ENCODE measurements around the gene TRAPPC5. TPM values are rescaled to one million over a fixed set of nuclear protein-coding genes. Genes with fewer than 3 reads are reported as not detected.

TRAPPC5 gene
- total RNA-seq, 2 experiments from 2014 or later: 91.5 to 150 TPM

GRCh38 chr19:7678971-7679751, 1.5 kb upstream of the TRAPPC5 start:
- Histone ChIP-seq H4K20me1 (ENCODE audit: insufficient read depth, low read length) (no peaks in the 10 kb centered on the region), H3K9me2 (ENCODE audit: insufficient read depth, low read length) (no peaks in the 10 kb centered on the region), H3K4me1 (ENCODE audit: insufficient read depth, low read length, poor library complexity, severe bottlenecking) (peaks cover 47% of the 10 kb centered on the region), H3K79me2 (ENCODE audit: insufficient read depth, low read depth, low read length) (peaks cover 14% of the 10 kb centered on the region; the same call in 1 of the 2 replicates), H3K27ac (ENCODE audit: low read depth, low read length, poor library complexity, severe bottlenecking) (no peak overlapping the region), H3K4me2 (ENCODE audit: low read length) (peak overlapping the region; percentile 19; the same call in 1 of the 2 replicates), H3K36me3 (ENCODE audit: insufficient read depth, low read length) (peaks cover 23% of the 10 kb centered on the region), H3K9me3 (ENCODE audit: low read length) (no peaks in the 10 kb centered on the region), H3K4me3 (ENCODE audit: low read depth, low read length, poor library complexity, severe bottlenecking) (no peak overlapping the region), H2AFZ (ENCODE audit: low read length) (peak overlapping the region; percentile 53; the same call in 1 of the 2 replicates)
- POLR2A ChIA-PET: interaction anchor here (0.6 kb wide), 1 partner anchor 541 kb away, joined by 4 read pairs; no protein-coding TSS in a partner anchor
- CTCF ChIA-PET (ENCODE audit: unreplicated experiment): no interaction called here
- no TSS peak for BruUV-seq (replicated peaks)
- intact Hi-C loops (cut with micrococcal nuclease; ENCODE audit: unreplicated experiment): loop anchor here (1.0 kb wide), 1 partner anchor 120 kb away; no protein-coding TSS in a partner anchor
- TF ChIP-seq EZH2phosphoT487 (IDR thresholded peaks at IDR 0.05; ENCODE audit: borderline replicate concordance, low read depth, low read length) (no peak), CTCF (conservative IDR thresholded peaks at IDR 0.05; ENCODE audit: low read length) (peak; percentile 81)
- peak; percentile 76 for DNase-seq (ENCODE audit: low spot score)

GRCh38 chr19:7679771-7680605, 645 bp upstream of the TRAPPC5 start:
- POLR2A ChIA-PET: interaction anchor here (1.2 kb wide), 1 partner anchor 19 kb away, joined by 4 read pairs; no protein-coding TSS in a partner anchor
- H2AFZ ChIP-seq (ENCODE audit: low read length): peak overlapping the region; percentile 53
- TF ChIP-seq CTCF (conservative IDR thresholded peaks at IDR 0.05; ENCODE audit: low read length) (no peak), EZH2phosphoT487 (IDR thresholded peaks at IDR 0.05; ENCODE audit: borderline replicate concordance, low read depth, low read length) (no peak)

More at GRCh38 chr19:7679771-7680605, 645 bp upstream of the TRAPPC5 start:
- BruUV-seq (replicated peaks): no TSS peak
- Histone ChIP-seq H3K36me3 (ENCODE audit: insufficient read depth, low read length) (peaks cover 28% of the 10 kb centered on the region), H3K9me3 (ENCODE audit: low read length) (no peaks in the 10 kb centered on the region), H4K20me1 (ENCODE audit: insufficient read depth, low read length) (no peaks in the 10 kb centered on the region), H3K4me1 (ENCODE audit: insufficient read depth, low read length, poor library complexity, severe bottlenecking) (peaks cover 47% of the 10 kb centered on the region), H3K27ac (ENCODE audit: low read depth, low read length, poor library complexity, severe bottlenecking) (no peak overlapping the region), H3K4me3 (ENCODE audit: low read depth, low read length, poor library complexity, severe bottlenecking) (peak overlapping the region; percentile 96), H3K4me2 (ENCODE audit: low read length) (peak overlapping the region; percentile 48), H3K79me2 (ENCODE audit: insufficient read depth, low read depth, low read length) (peaks cover 14% of the 10 kb centered on the region; the same call in 1 of the 2 replicates), H3K9me2 (ENCODE audit: insufficient read depth, low read length) (no peaks in the 10 kb centered on the region)
- CTCF ChIA-PET (ENCODE audit: unreplicated experiment): interaction anchor here (0.8 to 1.3 kb wide), 2 partner anchors 19 to 149 kb away, joined by 3 to 4 read pairs; no protein-coding TSS in a partner anchor
- intact Hi-C loops (cut with micrococcal nuclease; ENCODE audit: unreplicated experiment): loop anchor here (1.0 to 2.0 kb wide), 5 partner anchors 23 to 577 kb away; partner anchors contain the start of gene FCER2
- DNase-seq (ENCODE audit: low spot score): no peak
